HG03060 (cell line): ENCODE data around the gene GPR158.
"Not testable (repeated sequence)": the region's sequence is repeated elsewhere in the genome, so short reads cannot be mapped to it uniquely, and the experiment has no call there.

Source experiments
- ATAC-seq: cut with Tn5 transposase; IDR thresholded peaks from one replicate; pipeline ENCODE4 v1.9.1; 2021; ENCODE audit warnings: low read depth, moderate number of reproducible peaks; ENCODE audit not compliant: unreplicated experiment

Gene GPR158

DNA sequence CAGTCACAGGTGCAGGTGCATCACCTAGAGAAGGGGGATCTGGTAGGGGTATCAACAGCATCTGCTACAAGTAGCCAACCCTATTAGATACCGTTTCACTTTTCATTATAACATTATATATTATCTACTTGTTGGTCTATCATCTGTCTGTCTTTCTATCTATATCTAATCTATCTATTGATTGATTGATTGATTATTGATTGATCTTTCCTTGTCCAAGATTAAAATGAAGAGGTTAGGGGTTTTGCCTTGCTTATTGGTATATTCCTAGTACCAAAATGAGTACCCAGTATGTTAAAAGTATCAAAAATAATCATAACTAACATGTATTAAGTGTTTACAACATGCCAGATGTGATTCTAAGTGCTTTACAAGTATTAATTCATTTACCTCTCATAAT, 121.5 kb downstream of the GPR158 start:
- no peak for ATAC-seq

DNA sequence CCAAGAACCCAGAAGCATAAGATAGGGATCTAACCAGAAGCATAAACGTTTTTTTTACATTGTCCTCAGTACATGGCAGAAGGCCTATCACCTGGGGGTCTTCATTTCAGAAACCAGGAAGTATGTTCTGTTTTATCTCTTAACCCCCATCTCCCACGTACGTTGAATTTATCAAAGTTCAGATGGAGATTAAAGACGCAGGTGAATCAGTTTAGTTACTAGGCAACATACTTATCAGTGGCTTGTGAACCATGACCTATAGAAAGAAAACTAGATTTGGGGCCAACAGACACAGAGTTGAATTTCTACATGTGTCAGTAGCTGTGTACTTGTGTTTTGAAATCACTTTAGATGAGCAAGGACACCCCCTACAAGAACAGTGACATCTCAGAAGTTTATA, 122.7 kb downstream of the GPR158 start:
- ATAC-seq = no peak

DNA sequence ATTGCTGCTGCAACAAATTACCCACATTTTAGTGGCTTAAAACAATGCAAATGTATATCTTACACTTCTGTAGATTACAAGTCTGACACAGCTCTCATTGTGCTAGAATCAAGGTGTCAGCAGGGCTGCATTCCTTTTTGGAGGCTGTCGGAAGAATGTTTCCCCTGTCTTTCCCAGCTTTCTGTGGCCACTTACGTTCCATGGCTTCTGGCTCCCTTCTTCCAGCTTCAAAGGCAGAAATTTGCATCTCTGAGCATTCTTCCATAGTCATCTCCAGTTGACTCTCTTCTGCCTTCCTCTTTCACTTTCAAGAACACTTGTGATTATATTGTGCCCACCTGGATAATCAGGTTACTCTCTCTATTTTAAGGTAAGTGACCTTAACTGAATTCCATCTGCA, 125.3 kb downstream of the GPR158 start:
- no peak for ATAC-seq

DNA sequence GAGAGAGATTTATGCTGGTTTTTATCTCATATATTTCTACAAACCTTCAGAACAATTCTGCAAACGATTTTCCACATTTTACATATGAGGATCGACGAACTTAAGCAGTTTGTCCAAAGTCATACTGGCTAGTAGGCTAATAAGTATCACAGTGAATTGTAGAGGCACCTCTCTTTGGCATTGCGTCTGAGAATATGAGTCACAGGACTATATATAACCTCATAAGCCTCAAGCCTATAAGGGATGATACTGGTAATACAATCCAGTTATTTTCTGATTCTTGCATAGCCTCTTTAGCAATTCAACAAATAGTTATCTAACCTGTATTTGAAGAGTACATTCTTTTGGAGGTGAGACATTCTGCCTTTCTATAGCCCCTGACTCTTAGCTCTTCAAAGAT, 129.8 kb downstream of the GPR158 start:
- no peak for ATAC-seq

DNA sequence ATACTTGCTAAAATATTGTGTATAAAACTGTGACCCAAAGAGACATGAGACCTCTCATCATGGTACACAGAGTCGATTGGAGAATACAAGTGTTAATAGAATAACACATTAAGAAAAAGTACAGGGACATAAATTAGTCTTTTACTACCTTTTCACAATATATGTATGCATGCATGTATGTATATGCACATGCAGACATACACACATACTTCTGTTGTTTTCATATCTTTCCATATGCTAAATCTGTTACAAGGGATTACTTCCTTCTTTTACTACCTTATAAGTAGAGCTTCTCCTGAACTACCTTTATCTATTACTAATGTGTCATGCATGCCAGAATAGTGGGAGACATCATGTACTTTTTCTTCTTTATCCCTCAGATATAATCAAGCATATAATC, 131.6 kb downstream of the GPR158 start:
- no peak for ATAC-seq

DNA sequence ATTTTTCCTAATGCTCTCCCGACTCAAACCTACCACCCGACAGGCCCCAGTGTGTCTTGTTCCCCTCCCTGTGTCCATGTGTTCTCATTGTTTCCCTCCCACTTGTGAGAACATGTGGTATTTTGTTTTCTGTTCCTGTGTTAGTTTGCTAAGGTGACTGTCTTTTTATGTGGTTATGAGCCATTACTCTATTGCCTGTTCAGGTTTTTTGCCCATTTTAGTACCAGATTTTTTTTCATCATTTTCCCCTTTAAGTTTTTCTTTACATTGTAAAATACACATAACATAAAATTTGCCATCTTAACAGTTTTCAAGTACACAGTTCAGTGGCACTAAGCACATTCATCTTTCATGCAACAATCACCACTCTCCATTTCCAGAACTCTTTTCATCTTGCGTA, 133.5 kb downstream of the GPR158 start:
- ATAC-seq = no peak

DNA sequence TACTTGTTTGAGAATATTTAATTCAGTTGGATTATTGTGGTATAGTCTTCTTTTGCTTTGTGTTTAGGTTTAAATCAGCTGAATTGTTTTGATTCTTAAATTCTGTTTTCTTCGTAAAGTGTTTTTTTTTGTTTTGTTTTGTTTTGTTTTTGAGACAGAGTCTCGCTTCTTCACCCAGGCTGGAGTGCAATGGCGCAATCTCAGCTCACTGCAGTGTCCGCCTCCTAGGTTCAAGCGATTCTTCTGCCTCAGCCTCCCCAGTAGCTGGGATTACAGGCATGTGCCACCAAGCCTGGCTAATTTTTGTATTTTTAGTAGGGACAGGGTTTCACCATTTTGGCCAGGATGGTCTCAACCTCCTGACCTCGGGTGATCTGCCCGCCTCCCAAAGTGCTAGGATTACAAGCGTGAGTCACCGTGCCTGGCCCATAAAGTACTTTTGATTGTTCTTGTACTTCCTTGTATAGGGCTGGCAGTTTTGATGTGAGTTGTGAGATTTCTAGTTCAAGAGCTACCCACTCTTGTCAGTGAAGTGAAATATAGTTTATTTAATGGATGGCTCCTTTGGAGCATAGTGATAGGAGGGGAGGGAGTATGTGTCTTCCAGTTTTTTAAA, 142.9 kb downstream of the GPR158 start:
- ATAC-seq = not testable (repeated sequence)

DNA sequence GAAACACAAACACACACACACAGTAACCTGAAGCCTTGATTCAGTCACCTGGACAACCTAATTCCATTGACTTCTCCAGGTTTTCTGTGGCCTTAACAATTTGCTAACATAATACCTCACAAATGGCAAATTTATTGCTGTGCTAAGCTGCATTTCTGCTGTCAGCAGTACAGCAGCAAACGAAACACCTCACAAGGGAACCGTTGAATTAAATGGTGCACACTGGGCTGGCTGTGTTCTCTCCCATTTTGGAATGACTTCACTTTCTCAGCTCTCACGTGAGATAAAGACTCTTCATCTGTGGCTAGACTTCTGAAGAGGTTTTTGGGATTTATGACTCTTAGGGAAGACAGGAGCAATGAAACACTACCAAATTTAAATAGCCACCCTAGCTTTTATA, 152.5 kb downstream of the GPR158 start:
- no peak for ATAC-seq

DNA sequence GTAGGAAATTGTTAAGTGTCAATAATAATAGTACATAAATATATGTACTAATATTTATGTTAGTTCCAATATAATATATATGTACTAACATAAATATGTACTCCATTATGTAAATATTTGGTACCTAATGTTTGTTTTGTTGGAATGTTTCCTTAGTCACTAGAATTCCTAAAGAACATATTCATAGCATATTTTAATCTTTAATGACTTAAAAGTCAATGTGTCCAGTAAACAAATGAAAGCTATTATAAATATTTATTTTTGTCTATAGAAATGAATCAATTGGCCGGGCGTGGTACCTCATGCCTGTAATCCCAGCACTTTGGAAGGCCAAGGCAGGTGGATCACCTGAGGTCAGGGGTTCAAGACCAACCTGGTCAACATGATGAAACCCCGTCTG, 153.6 kb downstream of the GPR158 start:
- ATAC-seq = no peak

DNA sequence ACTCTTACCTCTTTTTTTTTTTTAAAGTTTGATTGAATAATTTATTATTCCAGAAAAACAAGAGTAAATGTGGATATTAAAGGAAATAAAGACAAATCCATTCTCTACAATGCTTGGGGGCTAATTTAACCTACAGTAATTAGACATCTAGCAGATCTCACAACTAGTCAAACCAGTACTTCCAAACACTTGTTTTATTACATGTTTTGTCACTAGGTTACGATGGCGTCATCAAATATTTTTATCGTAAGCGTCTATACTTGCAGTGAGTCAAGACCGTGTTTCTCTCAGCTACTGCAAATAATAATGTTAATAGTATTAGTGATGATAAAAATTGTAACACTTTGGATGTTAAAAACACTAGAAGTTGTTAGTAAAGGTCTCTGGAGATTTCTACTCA, 154.8 kb downstream of the GPR158 start:
- not testable (repeated sequence) for ATAC-seq

DNA sequence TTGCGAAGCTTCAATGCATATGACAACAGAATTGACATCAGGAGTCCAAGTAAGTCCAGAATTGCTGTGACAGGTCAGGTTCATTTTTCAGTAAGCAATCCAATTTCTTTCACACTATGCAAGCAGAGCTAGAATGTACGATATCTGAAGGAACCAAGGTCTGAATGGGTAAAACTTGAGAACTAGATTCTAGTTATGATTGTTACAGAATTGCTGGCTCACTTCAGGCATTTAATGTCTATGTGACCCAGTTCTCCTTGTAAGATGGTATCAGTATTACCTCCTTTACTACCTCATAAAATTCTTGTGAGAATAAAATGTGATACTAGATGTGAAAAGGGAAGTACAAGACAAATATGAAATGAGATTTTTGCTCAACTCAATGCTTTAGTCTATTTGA, 159.6 kb downstream of the GPR158 start:
- ATAC-seq = no peak

DNA sequence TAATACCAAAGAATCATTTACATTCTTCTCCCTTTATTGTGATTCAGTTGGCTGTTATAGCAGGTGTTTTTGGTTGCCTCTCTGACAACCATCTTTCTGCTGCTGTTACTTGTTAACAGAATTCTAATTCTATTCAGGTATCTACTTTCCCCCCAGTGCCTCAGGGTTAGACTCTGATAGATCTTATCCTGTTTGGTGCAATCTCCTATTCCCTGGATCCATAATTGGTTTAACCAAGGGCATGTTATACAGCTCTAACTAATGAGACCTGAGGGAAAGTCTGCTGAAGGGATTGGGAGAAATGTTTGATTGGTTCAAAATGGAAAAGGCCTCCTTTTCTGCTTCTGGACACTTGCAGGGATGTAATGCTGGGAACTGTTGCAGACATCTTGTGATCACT, 161.5 kb downstream of the GPR158 start:
- no peak for ATAC-seq

DNA sequence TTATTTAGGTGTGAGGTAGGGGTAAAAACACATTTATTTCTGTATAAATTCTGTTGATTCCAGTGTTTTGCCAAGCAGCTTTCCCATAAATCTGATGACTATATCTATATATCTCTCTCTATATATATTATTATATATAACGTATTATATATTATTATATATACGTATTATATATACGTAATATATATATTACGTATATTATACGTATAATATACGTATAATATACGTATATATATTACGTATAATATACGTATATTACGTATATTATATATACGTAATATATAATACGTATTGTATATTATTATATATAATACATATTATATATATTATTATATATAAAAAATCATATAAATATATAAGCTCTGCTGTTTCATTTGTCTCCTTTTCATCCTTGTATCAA, 163.5 kb downstream of the GPR158 start:
- no peak for ATAC-seq

DNA sequence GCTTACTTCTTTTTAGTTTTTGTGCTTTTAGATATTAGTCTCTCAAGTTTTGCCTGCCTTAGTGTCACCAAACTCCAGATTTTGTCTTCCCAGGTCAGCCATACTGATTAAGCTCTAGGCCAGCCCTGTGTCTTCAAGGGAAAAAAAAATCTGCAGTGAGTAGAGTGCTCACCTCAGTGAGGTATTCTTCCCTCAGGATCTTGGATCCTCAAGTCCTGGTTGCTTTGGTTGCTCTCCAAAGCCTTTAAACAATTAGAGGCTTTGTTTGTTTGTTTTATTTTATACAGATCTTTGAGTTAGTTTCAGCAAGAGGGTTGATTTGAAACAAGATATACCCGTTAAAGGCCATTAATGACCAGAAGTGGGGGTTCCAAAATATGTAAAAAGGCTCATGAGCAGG, 165.2 kb downstream of the GPR158 start:
- no peak for ATAC-seq

DNA sequence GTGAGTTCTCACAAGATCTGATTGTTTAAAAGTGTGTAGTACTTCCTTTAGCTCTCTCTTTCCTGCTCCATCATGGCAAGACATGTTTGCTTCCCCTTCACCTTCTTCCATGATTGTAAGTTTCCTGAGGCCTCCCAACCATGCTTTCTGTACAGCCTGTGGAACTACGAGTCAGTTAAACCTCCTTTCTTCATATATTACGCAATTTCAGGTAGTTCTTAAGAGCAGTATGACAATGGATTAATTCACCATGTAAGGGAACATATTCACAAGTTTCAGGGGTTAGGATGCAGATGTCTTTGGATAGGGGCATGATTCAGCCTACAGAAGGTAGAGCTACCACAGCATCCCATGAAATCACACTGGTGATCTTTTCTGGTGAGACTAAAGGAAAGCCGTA, 174.7 kb downstream of the GPR158 start:
- ATAC-seq = no peak

DNA sequence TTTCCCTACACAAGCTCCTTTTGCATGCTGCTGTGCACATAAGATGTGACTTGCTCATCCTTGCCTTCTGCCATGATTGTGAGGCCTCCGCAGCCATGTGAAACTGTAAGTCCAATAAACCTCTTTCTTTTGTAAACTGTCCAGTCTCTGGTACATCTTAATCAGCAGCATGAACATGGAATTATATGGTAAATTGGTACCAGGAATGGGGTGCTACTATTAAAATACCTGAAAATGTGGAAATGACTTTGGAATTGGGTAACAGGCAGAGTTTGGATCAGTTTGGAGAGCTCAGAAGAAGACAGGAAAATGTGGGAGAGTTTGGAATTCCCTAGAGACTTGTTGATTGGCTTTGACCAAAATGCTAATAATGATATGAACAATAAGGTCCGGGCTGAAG, 181.8 kb downstream of the GPR158 start:
- ATAC-seq = no peak

DNA sequence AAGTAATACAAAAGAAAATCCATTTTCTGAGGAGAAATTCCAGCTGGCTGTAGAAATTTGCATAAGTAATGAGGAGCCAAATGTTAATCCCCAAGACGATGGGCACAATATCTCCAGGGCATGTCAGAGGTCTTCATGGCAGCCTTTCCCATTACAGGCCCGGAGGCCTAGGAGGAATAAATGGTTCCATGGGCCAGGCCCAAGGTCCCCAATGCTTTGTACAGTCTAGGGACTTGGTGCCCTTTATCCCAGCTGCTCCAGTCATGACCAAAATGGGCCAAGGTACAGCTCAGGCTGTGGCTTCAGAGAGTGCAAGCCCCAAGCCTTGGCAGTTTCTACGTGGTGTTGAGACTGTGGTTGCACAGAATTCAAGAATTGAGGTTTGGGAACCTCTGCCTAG, 182.5 kb downstream of the GPR158 start:
- ATAC-seq = no peak

DNA sequence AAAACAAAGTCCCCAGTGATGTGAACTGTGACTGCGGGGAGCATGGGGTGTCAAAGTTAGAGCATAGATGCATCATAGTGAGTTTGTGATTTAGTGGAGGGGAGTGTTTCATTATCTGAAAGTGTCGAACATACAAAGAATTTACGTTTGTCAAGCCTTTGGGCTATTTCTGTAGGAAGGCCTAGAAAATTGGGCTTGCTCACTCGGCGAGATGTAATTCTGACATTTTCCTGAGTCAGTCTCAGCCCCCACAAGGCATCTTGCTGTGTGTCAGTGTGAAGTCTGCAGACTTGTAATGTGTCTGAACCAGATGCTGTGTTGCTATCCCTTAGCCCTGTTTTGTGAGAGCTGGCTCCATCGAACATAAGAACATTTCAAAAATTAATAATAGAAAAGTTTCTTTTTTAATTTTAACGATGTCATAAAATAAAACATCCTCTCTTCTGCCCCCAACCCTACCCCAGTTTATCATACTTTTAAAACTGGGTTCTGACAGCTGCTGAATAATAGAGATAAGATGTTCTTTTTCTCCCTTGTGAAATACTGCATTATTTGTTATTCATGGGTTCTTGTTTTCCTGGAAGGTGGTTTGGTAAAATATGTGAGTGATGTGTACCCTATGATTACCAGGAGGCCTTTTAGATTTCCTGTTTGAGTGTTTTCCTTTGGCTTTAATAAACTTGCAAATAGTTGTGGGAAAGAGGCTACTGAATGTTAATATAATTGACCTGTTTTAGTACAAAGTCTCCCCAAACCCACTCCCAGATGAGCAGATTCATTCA, 207.4 kb downstream of the GPR158 start:
- ATAC-seq = no peak

DNA sequence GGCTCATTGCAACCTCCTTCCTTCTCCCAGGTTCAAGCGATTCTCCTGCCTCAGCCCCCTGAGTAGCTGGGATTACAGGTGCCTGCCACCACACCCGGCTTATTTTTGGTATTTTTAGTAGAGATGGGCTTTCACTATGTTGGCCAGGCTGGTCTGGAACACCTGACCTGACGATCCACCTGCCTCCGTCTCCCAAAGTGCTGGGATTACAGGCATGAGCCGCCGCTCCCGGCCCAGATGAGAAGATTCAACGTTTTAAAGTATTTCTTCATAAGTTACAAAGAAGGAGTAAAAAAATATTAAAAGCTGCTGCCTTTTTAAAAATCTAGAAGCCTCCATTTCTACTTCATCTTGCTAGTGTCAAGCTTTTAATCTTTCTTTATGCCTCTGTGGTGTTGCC, 208.1 kb downstream of the GPR158 start:
- ATAC-seq = not testable (repeated sequence)

DNA sequence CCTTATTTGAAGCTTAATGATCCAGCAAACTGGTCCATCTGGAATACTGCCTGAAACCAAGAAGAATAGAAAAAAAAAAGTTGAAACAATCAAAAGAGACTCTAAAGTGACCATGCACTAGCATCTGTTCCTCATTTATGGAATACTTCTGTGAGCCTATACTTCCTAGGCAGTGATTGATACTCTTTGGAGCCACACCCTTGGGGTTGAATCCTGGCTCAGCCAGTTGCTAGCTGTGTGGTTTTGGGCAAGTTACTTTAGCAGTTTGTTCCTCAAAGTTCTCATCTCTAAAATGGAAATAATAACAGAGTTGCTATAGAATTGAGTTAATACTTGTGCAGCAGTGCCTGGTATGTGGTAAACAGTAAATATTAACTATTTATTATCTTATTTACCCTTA, 208.9 kb downstream of the GPR158 start:
- ATAC-seq = no peak

DNA sequence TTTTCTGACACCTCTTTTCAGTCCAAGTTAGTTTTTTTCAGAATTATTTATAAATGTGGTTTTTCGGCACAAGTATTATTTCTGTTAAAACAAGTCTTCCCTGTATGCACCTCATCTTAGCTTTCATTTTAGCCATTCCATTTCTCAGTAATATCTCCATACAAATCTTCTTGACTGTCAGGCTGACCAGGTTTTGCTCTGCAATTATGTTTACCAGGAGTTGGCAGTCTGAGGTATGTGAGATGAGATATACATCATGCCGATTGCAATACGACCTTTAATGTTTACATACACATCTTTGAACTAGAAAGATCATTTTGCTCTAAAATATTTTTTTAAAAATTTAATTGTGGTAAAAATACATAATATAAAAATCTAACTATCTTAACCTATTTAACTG, 209.8 kb downstream of the GPR158 start:
- ATAC-seq = no peak

DNA sequence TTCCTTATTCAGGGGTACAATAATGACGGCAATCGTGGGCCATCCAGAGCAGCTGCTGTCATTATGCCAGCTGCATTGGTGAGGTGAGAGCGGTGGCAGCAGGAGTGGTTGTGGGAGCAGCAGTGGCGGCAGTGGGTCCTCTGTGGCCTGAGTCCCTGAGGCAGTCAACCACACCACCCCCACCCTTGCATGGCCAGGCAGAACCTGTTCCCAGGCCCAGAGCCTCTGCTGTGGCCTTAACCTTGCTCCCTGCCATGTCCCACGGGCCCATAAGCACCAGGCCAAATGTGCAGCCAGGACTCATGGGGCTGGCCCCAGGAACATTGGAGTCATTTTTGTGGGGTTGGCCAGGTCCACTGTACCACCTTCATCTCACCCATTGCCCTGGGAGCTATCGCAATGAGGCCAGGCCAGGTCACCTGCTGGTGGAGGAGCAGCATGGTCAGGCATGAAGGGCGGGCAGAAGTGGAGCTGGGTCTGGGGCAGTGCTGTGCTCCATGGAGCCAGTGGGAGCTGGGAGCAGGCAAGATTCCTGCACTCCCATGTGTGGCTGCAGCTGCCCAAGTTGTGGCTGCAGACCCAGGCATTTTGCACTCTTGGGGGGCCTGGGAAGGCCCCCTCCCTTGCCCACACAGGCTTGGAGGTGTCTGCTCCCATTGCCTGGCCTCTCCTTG, 213.5 kb downstream of the GPR158 start:
- ATAC-seq = no peak
